Spleen (tissue), 11 donors: Measurements from ENCODE around the gene SLC38A3. TPM values are rescaled to one million over a fixed set of nuclear protein-coding genes. Genes with fewer than 3 reads are reported as not detected.

Experiments used
- DNase-seq: peaks from one replicate; pipeline ENCODE4 v3.0.0-alpha.2; 2020
- H3K27ac ChIP-seq, 8 donors: fragments of 200-600 bp; sonication (generic) in 7 of 8; 1 replicate in 4 of 8; 2 replicates in 4 of 8; pipeline versions ENCODE4 v1.5.0 to v1.8.0; 2016 to 2021; ENCODE audit warnings: inconsistent platforms in 4 of 8, mild to moderate bottlenecking in 4 of 8, moderate library complexity in 1 of 8
- H3K27me3 ChIP-seq, 7 donors: fragments of 200-600 bp; sonication (generic) in 6 of 7; replicated peaks in 1 of 7; 1 replicate in 4 of 7; 2 replicates in 3 of 7; pipeline versions ENCODE4 v1.5.0 to v1.8.0; 2016 to 2021; ENCODE audit warnings: inconsistent platforms in 3 of 7, mild to moderate bottlenecking in 1 of 7
- H3K36me3 ChIP-seq, 6 donors: fragments of 200-600 bp; sonication (generic) in 5 of 6; 1 replicate in 4 of 6; 2 replicates in 2 of 6; pipeline versions ENCODE4 v1.5.0 to v1.8.0; 2016 to 2021; ENCODE audit warnings: inconsistent platforms in 2 of 6
- H3K4me1 ChIP-seq, 6 donors: fragments of 200-600 bp; sonication (generic) in 5 of 6; 1 replicate in 3 of 6; 2 replicates in 3 of 6; pipeline versions ENCODE4 v1.5.0 to v1.8.0; 2016 to 2021; ENCODE audit warnings: inconsistent platforms in 3 of 6
- H3K4me3 ChIP-seq, 8 donors: fragments of 200-600 bp; sonication (generic) in 7 of 8; 1 replicate in 4 of 8; 2 replicates in 4 of 8; pipeline versions ENCODE4 v1.5.0 to v1.8.0; 2016 to 2021; ENCODE audit warnings: inconsistent platforms in 4 of 8, mild to moderate bottlenecking in 4 of 8, moderate library complexity in 2 of 8
- H3K9me3 ChIP-seq, 8 donors: fragments of 200-600 bp; sonication (generic) in 7 of 8; 1 replicate in 4 of 8; 2 replicates in 4 of 8; pipeline versions ENCODE4 v1.5.0 to v1.8.0; 2016 to 2021; ENCODE audit warnings: inconsistent platforms in 4 of 8
- CTCF ChIP-seq, 11 experiments: fragments of 200-600 bp in 7 of 11; fragments of 450-650 bp in 4 of 11; sonication (generic) in 4 of 11; IDR thresholded peaks in 8 of 11; conservative IDR thresholded peaks in 3 of 11; 1 replicate in 7 of 11; 2 replicates in 4 of 11; pipeline versions ENCODE4 v1.4.0 to v1.8.0; 2016 to 2021; ENCODE audit warnings: antibody characterized with exemption in 11 of 11, inconsistent platforms in 4 of 11, mild to moderate bottlenecking in 1 of 11
- POLR2A ChIP-seq, 3 donors: fragments of 450-650 bp; IDR thresholded peaks; one replicate each; pipeline ENCODE4 v1.5.1; 2017; ENCODE audit warnings: antibody characterized with exemption in 3 of 3, mild to moderate bottlenecking in 1 of 3
- POLR2AphosphoS5 ChIP-seq, 3 donors: sonication (generic); formaldehyde crosslinking; IDR thresholded peaks; one replicate each; pipeline ENCODE4 v1.5.1; 2017; ENCODE audit warnings: antibody characterized with exemption in 3 of 3
- WGBS, 5 donors: extraction: QIAGEN DNeasy Blood & Tissue Kit in 3 of 5; methylation state at CpG; one replicate each; pipeline versions ENCODE4 v1.1.5 to v1.1.7; 2013 to 2018; 5-methylcytosine and 5-hydroxymethylcytosine counted together
- intact Hi-C: fragments of 100-400 bp; cut with DNase I; formaldehyde crosslinking; loops from one replicate; pipeline ENCODE4 v1.15.0; 2023; ENCODE audit warnings: low total_unique reads
- polyA plus RNA-seq, 3 donors: library from polyadenylated mRNA; stranded (reverse); fragments of 200-250 nt; gene quantifications; one replicate each; pipeline ENCODE4 v1.2.1, GENCODE V29; 2013
- total RNA-seq, 7 donors: library from RNA; depleted of rRNA in 3 of 7; stranded (reverse); fragments of >200 nt in 3 of 7; fragmentation: NEBNext Ultra II Directional in 4 of 7; extraction: Animal tissue kit (Norgen Biotek cat#: 25700) in 4 of 7; gene quantifications; one replicate each; pipeline versions ENCODE4 v1.1.0 to v1.2.1, GENCODE V29; 2016 to 2021
- donor health status: healthy with polysubstance abuse.
- donor health status: DM: no; HTN: no; CAD: no; lungs with moderate emphysema.
- donor health status: DM: no; HTN: no; CAD: no.
- donor health status: Bipolar disorder and iron deficiency.
- donor health status: healthy.
- donor health status: DM: no; HTN: no; CAD: no.
- donor health status: DM: yes; HTN: yes; CAD: no.

SLC38A3 gene
- total and polyA plus RNA-seq, 10 donors: 0.02 to 0.07 TPM; not detected in 8

GRCh38 chr3:50211930-50212329, 6.9 kb downstream of the SLC38A3 start:
- Histone ChIP-seq H3K27me3 (peaks cover 0 to 16% (median 0%) of the 10 kb centered on the region in 7 donors), H3K4me1 (no peaks in the 10 kb centered on the region), H3K27ac (no peak overlapping the region), H3K36me3 (no peaks in the 10 kb centered on the region), H3K9me3 (no peaks in the 10 kb centered on the region), H3K4me3 (no peak overlapping the region)
- intact Hi-C loops: no loop called here
- no peak for TF ChIP-seq CTCF (IDR thresholded peaks at IDR 0.05 in 8 of 11, conservative IDR thresholded peaks at IDR 0.05 in 3 of 11)
- no peak for TF ChIP-seq POLR2A (IDR thresholded peaks at IDR 0.05)
- no peak for TF ChIP-seq POLR2AphosphoS5 (IDR thresholded peaks at IDR 0.05)
- no peak for DNase-seq
- 40 to 75% (median 68%) methylated on average over 1 to 2 of the region's 2 CpGs for WGBS, 5 donors

- 68 to 85% (median 82%) methylated on average over 2 to 4 of the region's 4 CpGs for whole genome bisulfite sequencing, 5 donors
- Histone ChIP-seq H3K27me3 (peaks cover 0 to 10% (median 0%) of the 10 kb centered on the region in 7 donors), H3K9me3 (no peaks in the 10 kb centered on the region), H3K27ac (no peak overlapping the region), H3K36me3 (no peaks in the 10 kb centered on the region), H3K4me3 (no peak overlapping the region), H3K4me1 (no peaks in the 10 kb centered on the region)
- intact Hi-C loops: no loop called here
- DNase-seq: no peak
- TF ChIP-seq POLR2A (IDR thresholded peaks at IDR 0.05) (no peak), POLR2AphosphoS5 (IDR thresholded peaks at IDR 0.05) (no peak), CTCF (IDR thresholded peaks at IDR 0.05 in 8 of 11, conservative IDR thresholded peaks at IDR 0.05 in 3 of 11) (no peak)
These were observed 7.4 kb downstream of the SLC38A3 start for GRCh38 chr3:50212502-50212901.

- intact Hi-C loops: no loop called here
- H3K9me3 ChIP-seq: no peaks in the 10 kb centered on the region
- no peak overlapping the region for H3K4me3 ChIP-seq
- H3K27ac ChIP-seq: no peak overlapping the region
- no peak for TF ChIP-seq CTCF (IDR thresholded peaks at IDR 0.05 in 8 of 11, conservative IDR thresholded peaks at IDR 0.05 in 3 of 11)
- DNase-seq: no peak
- peaks cover 0 to 6% (median 0%) of the 10 kb centered on the region in 7 donors for H3K27me3 ChIP-seq
- 84 to 95% (median 88%) methylated on average over 2 to 3 of the region's 3 CpGs for WGBS, 5 donors
- no peaks in the 10 kb centered on the region for H3K36me3 ChIP-seq
- H3K4me1 ChIP-seq: no peaks in the 10 kb centered on the region
These were observed 7.9 kb downstream of the SLC38A3 start for GRCh38 chr3:50212971-50213370.

- no peak for DNase-seq
- no peak overlapping the region for H3K4me3 ChIP-seq
These were observed 8.3 kb downstream of the SLC38A3 start for GRCh38 chr3:50213373-50213772.

More at GRCh38 chr3:50213373-50213772, 8.3 kb downstream of the SLC38A3 start:
- no peak overlapping the region for H3K27ac ChIP-seq
- TF ChIP-seq POLR2AphosphoS5 (IDR thresholded peaks at IDR 0.05): no peak
- no peak for TF ChIP-seq POLR2A (IDR thresholded peaks at IDR 0.05)
- TF ChIP-seq CTCF (IDR thresholded peaks at IDR 0.05 in 8 of 11, conservative IDR thresholded peaks at IDR 0.05 in 3 of 11): no peak
- no peaks in the 10 kb centered on the region for H3K9me3 ChIP-seq
- 80 to 94% (median 87%) methylated on average over 6 to 12 of the region's 12 CpGs for WGBS, 5 donors
- intact Hi-C loops: no loop called here
- H3K36me3 ChIP-seq: no peaks in the 10 kb centered on the region
- no peaks in the 10 kb centered on the region for H3K4me1 ChIP-seq
- H3K27me3 ChIP-seq: peaks cover 0 to 5% (median 0%) of the 10 kb centered on the region in 7 donors
